Transverse colon (tissue), 4 donors: Measurements from ENCODE around the gene CNKSR1.

Experiments
- EP300 ChIP-seq: sonication (generic); formaldehyde crosslinking; IDR thresholded peaks from one replicate; pipeline ENCODE4 v1.6.1; 2017; ENCODE audit warnings: antibody characterized with exemption, low read depth
- POLR2A ChIP-seq: fragments of 450-650 bp; IDR thresholded peaks from one replicate; pipeline ENCODE4 v1.6.1; 2016; ENCODE audit warnings: antibody characterized with exemption, mild to moderate bottlenecking, moderate library complexity
- POLR2AphosphoS5 ChIP-seq, 3 donors: sonication (generic); formaldehyde crosslinking; IDR thresholded peaks; one replicate each; pipeline ENCODE4 v1.6.1; 2016; ENCODE audit warnings: antibody characterized with exemption in 3 of 3
- TF ChIP-seq, protein P1 (sequence below), 5 experiments: fragments of 200-600 bp in 3 of 5; fragments of 450-650 bp in 2 of 5; sonication (generic) in 3 of 5; IDR thresholded peaks; 1 replicate in 2 of 5; 2 replicates in 3 of 5; pipeline ENCODE4 v1.5.1; 2016 to 2017; ENCODE audit warnings: antibody characterized with exemption in 5 of 5, inconsistent platforms in 3 of 5, mild to moderate bottlenecking in 2 of 5, moderate library complexity in 1 of 5

- TF ChIP-seq POLR2AphosphoS5 (IDR thresholded peaks at IDR 0.05) = no peak
- TF ChIP-seq, protein P1, sequence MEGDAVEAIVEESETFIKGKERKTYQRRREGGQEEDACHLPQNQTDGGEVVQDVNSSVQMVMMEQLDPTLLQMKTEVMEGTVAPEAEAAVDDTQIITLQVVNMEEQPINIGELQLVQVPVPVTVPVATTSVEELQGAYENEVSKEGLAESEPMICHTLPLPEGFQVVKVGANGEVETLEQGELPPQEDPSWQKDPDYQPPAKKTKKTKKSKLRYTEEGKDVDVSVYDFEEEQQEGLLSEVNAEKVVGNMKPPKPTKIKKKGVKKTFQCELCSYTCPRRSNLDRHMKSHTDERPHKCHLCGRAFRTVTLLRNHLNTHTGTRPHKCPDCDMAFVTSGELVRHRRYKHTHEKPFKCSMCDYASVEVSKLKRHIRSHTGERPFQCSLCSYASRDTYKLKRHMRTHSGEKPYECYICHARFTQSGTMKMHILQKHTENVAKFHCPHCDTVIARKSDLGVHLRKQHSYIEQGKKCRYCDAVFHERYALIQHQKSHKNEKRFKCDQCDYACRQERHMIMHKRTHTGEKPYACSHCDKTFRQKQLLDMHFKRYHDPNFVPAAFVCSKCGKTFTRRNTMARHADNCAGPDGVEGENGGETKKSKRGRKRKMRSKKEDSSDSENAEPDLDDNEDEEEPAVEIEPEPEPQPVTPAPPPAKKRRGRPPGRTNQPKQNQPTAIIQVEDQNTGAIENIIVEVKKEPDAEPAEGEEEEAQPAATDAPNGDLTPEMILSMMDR (IDR thresholded peaks at IDR 0.05) = no peak
- no peak for TF ChIP-seq POLR2A
- no peak for TF ChIP-seq EP300
These were observed 16.5 kb upstream of the CNKSR1 start for GRCh38 chr1:26160527-26161414.
